ENCODE results near the gene P3H2.

Gene P3H2

DNA sequence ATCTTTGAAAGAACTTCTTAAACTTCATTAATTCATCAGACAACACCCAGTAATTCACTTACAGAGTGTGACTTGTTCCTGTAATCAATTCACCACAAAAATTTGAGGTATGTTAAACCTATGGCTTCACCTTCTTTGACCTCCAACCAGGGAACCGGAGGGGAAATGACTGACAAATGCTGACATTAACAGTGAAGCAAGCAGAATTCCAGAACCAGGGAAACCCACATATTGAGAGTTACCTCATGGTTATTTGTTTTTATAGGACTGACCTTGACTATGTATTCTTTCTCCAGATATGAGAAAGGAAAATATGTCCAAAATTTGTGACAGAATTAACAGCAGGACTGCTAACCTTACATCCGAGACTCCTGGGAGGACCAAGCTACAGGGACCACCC is 2.7 kb downstream of the P3H2 start:
- peaks cover 3% of the 10 kb centered on the region; the same call in 1 of the 2 replicates for H3K4me1 ChIP-seq (ENCODE audit: control insufficient read depth, insufficient read depth, low read length)
- TF ChIP-seq ZNF707 (tag by site-specific recombination; IDR thresholded peaks at IDR 0.05) (no peak), ZNF341 (tag by site-specific recombination; IDR thresholded peaks at IDR 0.05; ENCODE audit: low read depth) (no peak), MZF1 (tag by site-specific recombination; IDR thresholded peaks at IDR 0.05; ENCODE audit: borderline replicate concordance) (no peak), ZNF266 (tag by site-specific recombination; IDR thresholded peaks at IDR 0.05; ENCODE audit: low read depth) (no peak), ZNF302 (tag by site-specific recombination; IDR thresholded peaks at IDR 0.05; ENCODE audit: low read depth) (no peak), HOXA7 (CRISPR knock-in tag; IDR thresholded peaks at IDR 0.05; ENCODE audit: borderline replicate concordance) (no peak), ZNF830 (tag by site-specific recombination; IDR thresholded peaks at IDR 0.05; ENCODE audit: low read depth) (no peak)
- TF ChIP-seq, protein P1, sequence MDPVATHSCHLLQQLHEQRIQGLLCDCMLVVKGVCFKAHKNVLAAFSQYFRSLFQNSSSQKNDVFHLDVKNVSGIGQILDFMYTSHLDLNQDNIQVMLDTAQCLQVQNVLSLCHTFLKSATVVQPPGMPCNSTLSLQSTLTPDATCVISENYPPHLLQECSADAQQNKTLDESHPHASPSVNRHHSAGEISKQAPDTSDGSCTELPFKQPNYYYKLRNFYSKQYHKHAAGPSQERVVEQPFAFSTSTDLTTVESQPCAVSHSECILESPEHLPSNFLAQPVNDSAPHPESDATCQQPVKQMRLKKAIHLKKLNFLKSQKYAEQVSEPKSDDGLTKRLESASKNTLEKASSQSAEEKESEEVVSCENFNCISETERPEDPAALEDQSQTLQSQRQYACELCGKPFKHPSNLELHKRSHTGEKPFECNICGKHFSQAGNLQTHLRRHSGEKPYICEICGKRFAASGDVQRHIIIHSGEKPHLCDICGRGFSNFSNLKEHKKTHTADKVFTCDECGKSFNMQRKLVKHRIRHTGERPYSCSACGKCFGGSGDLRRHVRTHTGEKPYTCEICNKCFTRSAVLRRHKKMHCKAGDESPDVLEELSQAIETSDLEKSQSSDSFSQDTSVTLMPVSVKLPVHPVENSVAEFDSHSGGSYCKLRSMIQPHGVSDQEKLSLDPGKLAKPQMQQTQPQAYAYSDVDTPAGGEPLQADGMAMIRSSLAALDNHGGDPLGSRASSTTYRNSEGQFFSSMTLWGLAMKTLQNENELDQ (tag by site-specific recombination; IDR thresholded peaks at IDR 0.05; ENCODE audit: low read depth), result no peak
- no peaks in the 10 kb centered on the region for H3K9me3 ChIP-seq (ENCODE audit: control insufficient read depth, insufficient read depth, low read depth, low read length)
- no peak overlapping the region for H3K27ac ChIP-seq (ENCODE audit: extremely low read depth, low read depth, low read length)
- no peak overlapping the region for H3K4me3 ChIP-seq (ENCODE audit: low read depth, low read length)
- CTCF ChIA-PET, result no interaction called here
- POLR2A ChIA-PET, result no interaction called here
- no peaks in the 10 kb centered on the region for H3K36me3 ChIP-seq (ENCODE audit: control insufficient read depth in 2 of 2, insufficient read depth in 1 of 2, low read length in 2 of 2)

DNA sequence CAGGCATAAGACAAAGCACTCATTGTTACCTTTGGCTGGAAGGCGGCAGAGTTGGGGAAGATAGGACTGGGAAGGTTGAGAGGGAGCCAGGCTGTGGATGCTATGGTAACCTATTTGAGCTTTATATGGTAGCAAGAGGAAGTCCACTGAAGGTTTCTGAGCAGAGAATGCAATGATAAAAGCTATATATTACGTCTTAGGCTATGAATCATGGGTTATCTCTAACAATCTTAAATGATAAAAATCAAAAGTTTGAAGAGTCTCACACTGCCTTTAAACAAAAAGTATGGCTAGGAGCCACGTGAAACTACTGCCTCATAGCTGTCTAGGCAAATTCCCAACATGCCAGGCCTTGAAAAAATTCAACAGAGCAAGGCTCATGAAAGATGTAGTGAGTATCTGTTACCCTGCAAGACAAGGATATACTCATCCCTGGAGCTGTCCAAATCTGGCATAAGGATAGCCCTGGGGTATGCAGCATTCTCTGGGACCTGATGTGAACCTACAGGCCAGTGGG is 4.1 kb downstream of the P3H2 start:
- ChIA-PET POLR2A (interaction anchor here (0.7 kb wide), 1 partner anchor 10 kb away, joined by 3 read pairs; no protein-coding TSS in a partner anchor), CTCF (interaction anchor here (0.6 kb wide), 2 partner anchors 80 to 195 kb away, joined by 3 read pairs; no protein-coding TSS in a partner anchor)

DNA sequence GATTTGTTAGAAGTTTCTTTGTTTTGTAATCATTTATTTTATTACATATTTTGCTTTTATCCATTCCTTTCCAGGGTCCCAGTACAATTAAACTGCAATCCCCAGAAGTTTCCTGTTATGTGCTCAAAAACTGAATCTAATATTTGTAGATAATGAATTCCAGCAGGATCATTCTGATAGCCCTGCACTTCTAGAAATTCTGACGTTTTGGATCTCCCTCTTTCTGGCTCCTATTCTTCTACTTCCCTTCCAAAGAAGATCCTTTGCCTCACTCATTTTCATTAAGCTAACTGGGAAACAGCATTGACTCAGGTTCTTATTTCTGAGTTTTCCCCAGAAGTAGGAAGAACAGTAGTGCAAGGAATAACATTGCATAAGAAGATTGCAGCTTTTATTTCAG is 9.9 kb downstream of the P3H2 start:
- ChIA-PET POLR2A (no interaction called here), CTCF (interaction anchor here (1.3 kb wide), 1 partner anchor 149 kb away, joined by 3 read pairs; no protein-coding TSS in a partner anchor)
- H3K27ac ChIP-seq (ENCODE audit: extremely low read depth, low read depth, low read length), result no peak overlapping the region
- H3K4me3 ChIP-seq (ENCODE audit: low read depth, low read length), result no peak overlapping the region
- no peaks in the 10 kb centered on the region for H3K9me3 ChIP-seq (ENCODE audit: control insufficient read depth, insufficient read depth, low read depth, low read length)
- no peaks in the 10 kb centered on the region for H3K4me1 ChIP-seq (ENCODE audit: control insufficient read depth, insufficient read depth, low read length)
- H3K36me3 ChIP-seq (ENCODE audit: control insufficient read depth in 2 of 2, insufficient read depth in 1 of 2, low read length in 2 of 2), result no peaks in the 10 kb centered on the region
- TF ChIP-seq, protein P2, sequence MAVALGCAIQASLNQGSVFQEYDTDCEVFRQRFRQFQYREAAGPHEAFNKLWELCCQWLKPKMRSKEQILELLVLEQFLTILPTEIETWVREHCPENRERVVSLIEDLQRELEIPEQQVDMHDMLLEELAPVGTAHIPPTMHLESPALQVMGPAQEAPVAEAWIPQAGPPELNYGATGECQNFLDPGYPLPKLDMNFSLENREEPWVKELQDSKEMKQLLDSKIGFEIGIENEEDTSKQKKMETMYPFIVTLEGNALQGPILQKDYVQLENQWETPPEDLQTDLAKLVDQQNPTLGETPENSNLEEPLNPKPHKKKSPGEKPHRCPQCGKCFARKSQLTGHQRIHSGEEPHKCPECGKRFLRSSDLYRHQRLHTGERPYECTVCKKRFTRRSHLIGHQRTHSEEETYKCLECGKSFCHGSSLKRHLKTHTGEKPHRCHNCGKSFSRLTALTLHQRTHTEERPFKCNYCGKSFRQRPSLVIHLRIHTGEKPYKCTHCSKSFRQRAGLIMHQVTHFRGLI (tag by site-specific recombination; IDR thresholded peaks at IDR 0.05), result no peak
- TF ChIP-seq, protein P3, sequence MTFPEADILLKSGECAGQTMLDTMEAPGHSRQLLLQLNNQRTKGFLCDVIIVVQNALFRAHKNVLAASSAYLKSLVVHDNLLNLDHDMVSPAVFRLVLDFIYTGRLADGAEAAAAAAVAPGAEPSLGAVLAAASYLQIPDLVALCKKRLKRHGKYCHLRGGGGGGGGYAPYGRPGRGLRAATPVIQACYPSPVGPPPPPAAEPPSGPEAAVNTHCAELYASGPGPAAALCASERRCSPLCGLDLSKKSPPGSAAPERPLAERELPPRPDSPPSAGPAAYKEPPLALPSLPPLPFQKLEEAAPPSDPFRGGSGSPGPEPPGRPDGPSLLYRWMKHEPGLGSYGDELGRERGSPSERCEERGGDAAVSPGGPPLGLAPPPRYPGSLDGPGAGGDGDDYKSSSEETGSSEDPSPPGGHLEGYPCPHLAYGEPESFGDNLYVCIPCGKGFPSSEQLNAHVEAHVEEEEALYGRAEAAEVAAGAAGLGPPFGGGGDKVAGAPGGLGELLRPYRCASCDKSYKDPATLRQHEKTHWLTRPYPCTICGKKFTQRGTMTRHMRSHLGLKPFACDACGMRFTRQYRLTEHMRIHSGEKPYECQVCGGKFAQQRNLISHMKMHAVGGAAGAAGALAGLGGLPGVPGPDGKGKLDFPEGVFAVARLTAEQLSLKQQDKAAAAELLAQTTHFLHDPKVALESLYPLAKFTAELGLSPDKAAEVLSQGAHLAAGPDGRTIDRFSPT (tag by site-specific recombination; IDR thresholded peaks at IDR 0.05), result no peak
- no peak for TF ChIP-seq ZNF701 (tag by site-specific recombination; IDR thresholded peaks at IDR 0.05)
- TF ChIP-seq SP2 (tag by site-specific recombination; IDR thresholded peaks at IDR 0.05), result no peak
- no peak for TF ChIP-seq ZNF433 (tag by site-specific recombination; IDR thresholded peaks at IDR 0.05; ENCODE audit: low read depth)
- TF ChIP-seq ZNF768 (tag by site-specific recombination; IDR thresholded peaks at IDR 0.05), result no peak
- TF ChIP-seq KLF1 (tag by site-specific recombination; IDR thresholded peaks at IDR 0.05), result no peak

More for the DNA sequence above, 4.1 kb downstream of the P3H2 start:
- TF ChIP-seq ZNF292 (tag by site-specific recombination; IDR thresholded peaks at IDR 0.05; ENCODE audit: borderline replicate concordance, low read depth) (no peak), ZNF670 (tag by site-specific recombination; IDR thresholded peaks at IDR 0.05; ENCODE audit: low read depth) (no peak), KLF16 (tag by site-specific recombination; IDR thresholded peaks at IDR 0.05) (no peak), KLF7 (tag by site-specific recombination; IDR thresholded peaks at IDR 0.05; ENCODE audit: borderline replicate concordance) (no peak), ZNF423 (tag by site-specific recombination; IDR thresholded peaks at IDR 0.05) (no peak)
- TF ChIP-seq, protein P4, sequence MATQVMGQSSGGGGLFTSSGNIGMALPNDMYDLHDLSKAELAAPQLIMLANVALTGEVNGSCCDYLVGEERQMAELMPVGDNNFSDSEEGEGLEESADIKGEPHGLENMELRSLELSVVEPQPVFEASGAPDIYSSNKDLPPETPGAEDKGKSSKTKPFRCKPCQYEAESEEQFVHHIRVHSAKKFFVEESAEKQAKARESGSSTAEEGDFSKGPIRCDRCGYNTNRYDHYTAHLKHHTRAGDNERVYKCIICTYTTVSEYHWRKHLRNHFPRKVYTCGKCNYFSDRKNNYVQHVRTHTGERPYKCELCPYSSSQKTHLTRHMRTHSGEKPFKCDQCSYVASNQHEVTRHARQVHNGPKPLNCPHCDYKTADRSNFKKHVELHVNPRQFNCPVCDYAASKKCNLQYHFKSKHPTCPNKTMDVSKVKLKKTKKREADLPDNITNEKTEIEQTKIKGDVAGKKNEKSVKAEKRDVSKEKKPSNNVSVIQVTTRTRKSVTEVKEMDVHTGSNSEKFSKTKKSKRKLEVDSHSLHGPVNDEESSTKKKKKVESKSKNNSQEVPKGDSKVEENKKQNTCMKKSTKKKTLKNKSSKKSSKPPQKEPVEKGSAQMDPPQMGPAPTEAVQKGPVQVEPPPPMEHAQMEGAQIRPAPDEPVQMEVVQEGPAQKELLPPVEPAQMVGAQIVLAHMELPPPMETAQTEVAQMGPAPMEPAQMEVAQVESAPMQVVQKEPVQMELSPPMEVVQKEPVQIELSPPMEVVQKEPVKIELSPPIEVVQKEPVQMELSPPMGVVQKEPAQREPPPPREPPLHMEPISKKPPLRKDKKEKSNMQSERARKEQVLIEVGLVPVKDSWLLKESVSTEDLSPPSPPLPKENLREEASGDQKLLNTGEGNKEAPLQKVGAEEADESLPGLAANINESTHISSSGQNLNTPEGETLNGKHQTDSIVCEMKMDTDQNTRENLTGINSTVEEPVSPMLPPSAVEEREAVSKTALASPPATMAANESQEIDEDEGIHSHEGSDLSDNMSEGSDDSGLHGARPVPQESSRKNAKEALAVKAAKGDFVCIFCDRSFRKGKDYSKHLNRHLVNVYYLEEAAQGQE (tag by site-specific recombination; IDR thresholded peaks at IDR 0.05), result peak; percentile 84
- H3K9me3 ChIP-seq (ENCODE audit: control insufficient read depth, insufficient read depth, low read depth, low read length), result no peaks in the 10 kb centered on the region
- H3K4me1 ChIP-seq (ENCODE audit: control insufficient read depth, insufficient read depth, low read length), result peaks cover 3% of the 10 kb centered on the region; the same call in 1 of the 2 replicates
- H3K4me3 ChIP-seq (ENCODE audit: low read depth, low read length), result no peak overlapping the region
- H3K27ac ChIP-seq (ENCODE audit: extremely low read depth, low read depth, low read length), result no peak overlapping the region
- H3K36me3 ChIP-seq (ENCODE audit: control insufficient read depth in 2 of 2, insufficient read depth in 1 of 2, low read length in 2 of 2), result no peaks in the 10 kb centered on the region
